Mesenchymal stem cell (in vitro differentiated cells and primary cell): Measurements from ENCODE around the gene EEFSEC.
A peak's percentile ranks its signal among the peaks of the same experiment; 100 is the strongest.

Experiments used
- DNase-seq: peaks from one replicate; pipeline ENCODE4 v3.0.0-alpha.2; 2013
- H2AFZ ChIP-seq: one replicate; pipeline ENCODE4 v1.6.1; 2013; ENCODE audit warnings: low read depth, mild to moderate bottlenecking, control low read depth, inconsistent platforms, low read length, moderate library complexity
- H2AK5ac ChIP-seq: 2 replicates; pipeline ENCODE4 v1.6.1; 2013; ENCODE audit warnings: low read length, moderate library complexity, mild to moderate bottlenecking, inconsistent platforms; ENCODE audit not compliant: severe bottlenecking
- H2BK120ac ChIP-seq: one replicate; pipeline ENCODE4 v1.6.1; 2013; ENCODE audit warnings: low read depth, mild to moderate bottlenecking, inconsistent platforms, low read length, moderate library complexity
- H2BK12ac ChIP-seq, 2 experiments: one replicate each; pipeline ENCODE4 v1.6.1; 2013; ENCODE audit warnings: inconsistent platforms in 2 of 2, low read length in 2 of 2, mild to moderate bottlenecking in 2 of 2, moderate library complexity in 2 of 2, control low read depth in 1 of 2
- H2BK15ac ChIP-seq: one replicate; pipeline ENCODE4 v1.6.1; 2013; ENCODE audit warnings: mild to moderate bottlenecking, low read depth, inconsistent platforms; ENCODE audit not compliant: poor library complexity, severe bottlenecking
- H2BK5ac ChIP-seq: 2 replicates; pipeline ENCODE4 v1.6.1; 2013; ENCODE audit warnings: low read depth, mild to moderate bottlenecking, low read length, control low read depth, inconsistent platforms; ENCODE audit not compliant: poor library complexity, severe bottlenecking
- H3K14ac ChIP-seq, 2 experiments: one replicate each; pipeline ENCODE4 v1.6.1; 2013; ENCODE audit warnings: inconsistent platforms in 2 of 2, low read length in 2 of 2, control low read depth in 1 of 2, mild to moderate bottlenecking in 1 of 2, moderate library complexity in 1 of 2
- H3K18ac ChIP-seq, 2 experiments: one replicate each; pipeline ENCODE4 v1.6.1; 2013; ENCODE audit warnings: inconsistent platforms in 2 of 2, low read length in 2 of 2, control low read depth in 1 of 2, low read depth in 1 of 2, mild to moderate bottlenecking in 1 of 2
- H3K23ac ChIP-seq, 2 experiments: one replicate each; pipeline ENCODE4 v1.6.1; 2013; ENCODE audit warnings: inconsistent platforms in 2 of 2, low read length in 2 of 2, mild to moderate bottlenecking in 2 of 2, moderate library complexity in 2 of 2, control low read depth in 1 of 2
- H3K27ac ChIP-seq: 2 replicates; pipeline ENCODE4 v1.5.1; 2013; ENCODE audit warnings: mild to moderate bottlenecking, moderate library complexity, low read length, control low read depth, inconsistent platforms; ENCODE audit not compliant: poor library complexity, severe bottlenecking
- H3K27me3 ChIP-seq, 2 experiments: 2 replicates each; pipeline versions ENCODE4 v1.6.1 to v1.7.0; 2013; ENCODE audit warnings: low read length in 2 of 2, mild to moderate bottlenecking in 2 of 2, moderate library complexity in 2 of 2, control low read depth in 1 of 2, inconsistent platforms in 1 of 2; ENCODE audit not compliant: control insufficient read depth in 1 of 2, insufficient read depth in 1 of 2
- H3K36me3 ChIP-seq, 2 experiments: 2 replicates each; pipeline versions ENCODE4 v1.6.1 to v1.7.0; 2013; ENCODE audit warnings: low read length in 2 of 2, control low read depth in 1 of 2, inconsistent platforms in 1 of 2, low read depth in 1 of 2, mild to moderate bottlenecking in 1 of 2; ENCODE audit not compliant: insufficient read depth in 2 of 2, control insufficient read depth in 1 of 2
- H3K4ac ChIP-seq, 2 experiments: one replicate each; pipeline ENCODE4 v1.6.1; 2013; ENCODE audit warnings: inconsistent platforms in 2 of 2, low read length in 2 of 2, mild to moderate bottlenecking in 2 of 2, moderate library complexity in 2 of 2, control low read depth in 1 of 2, low read depth in 1 of 2
- H3K4me1 ChIP-seq: 2 replicates; pipeline ENCODE4 v1.6.1; 2013; ENCODE audit warnings: low read depth, low read length, control low read depth; ENCODE audit not compliant: control insufficient read depth, insufficient read depth
- H3K4me2 ChIP-seq: 2 replicates; pipeline ENCODE4 v1.6.1; 2013; ENCODE audit warnings: low read length, mild to moderate bottlenecking, inconsistent platforms; ENCODE audit not compliant: poor library complexity, severe bottlenecking
- H3K4me3 ChIP-seq, 2 experiments: 2 replicates each; pipeline versions ENCODE4 v1.5.1 to v1.7.0; 2013; ENCODE audit warnings: low read length in 2 of 2, mild to moderate bottlenecking in 2 of 2, control low read depth in 1 of 2, low read depth in 1 of 2; ENCODE audit not compliant: insufficient read depth in 1 of 2
- H3K79me1 ChIP-seq: replicated peaks from 2 replicates; pipeline ENCODE4 v1.6.1; 2013; ENCODE audit warnings: mild to moderate bottlenecking, control low read depth, low read length, inconsistent platforms; ENCODE audit not compliant: poor library complexity, severe bottlenecking
- H3K9ac ChIP-seq: 2 replicates; pipeline ENCODE4 v1.7.0; 2013; ENCODE audit warnings: mild to moderate bottlenecking, low read length, moderate library complexity
- H3K9me3 ChIP-seq: 2 replicates; pipeline ENCODE4 v1.7.0; 2013; ENCODE audit warnings: mild to moderate bottlenecking, low read length; ENCODE audit not compliant: control insufficient read depth
- H4K8ac ChIP-seq: one replicate; pipeline ENCODE4 v1.6.1; 2013; ENCODE audit warnings: inconsistent platforms, mild to moderate bottlenecking, low read length, moderate library complexity
- H4K91ac ChIP-seq: one replicate; pipeline ENCODE4 v1.6.1; 2013; ENCODE audit warnings: mild to moderate bottlenecking, low read length, inconsistent platforms
- WGBS: methylation state at CpG from one replicate; pipeline ENCODE4 v1.1.7; 2013; ENCODE audit warnings: mixed read lengths; 5-methylcytosine and 5-hydroxymethylcytosine counted together

The EEFSEC gene

DNA sequence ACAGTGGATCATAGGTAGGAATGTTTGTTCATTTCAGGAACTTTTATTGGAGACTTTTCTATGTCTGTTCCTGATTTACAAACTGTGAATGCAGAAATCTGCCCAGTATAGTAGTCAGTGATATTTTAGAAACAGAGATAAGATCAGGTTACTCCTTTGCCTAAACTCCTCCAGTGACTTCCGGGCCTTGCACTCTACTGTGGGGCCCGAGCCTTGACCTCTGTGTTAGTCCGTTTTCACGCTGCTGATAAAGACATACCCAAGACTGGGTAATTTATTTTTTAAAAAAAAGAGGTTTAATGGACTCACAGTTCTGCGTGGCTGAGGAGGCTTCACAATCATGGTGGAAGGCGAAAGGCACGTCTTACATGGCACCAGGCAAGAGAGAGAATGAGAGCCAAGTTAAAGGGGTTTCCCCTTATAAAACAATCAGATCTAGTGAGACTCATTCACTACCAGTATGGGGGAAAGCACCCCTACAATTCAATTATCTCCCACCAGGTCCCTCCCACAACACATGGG is 186.3 kb downstream of the EEFSEC start:
- no peak overlapping the region for H3K4me3 ChIP-seq

DNA sequence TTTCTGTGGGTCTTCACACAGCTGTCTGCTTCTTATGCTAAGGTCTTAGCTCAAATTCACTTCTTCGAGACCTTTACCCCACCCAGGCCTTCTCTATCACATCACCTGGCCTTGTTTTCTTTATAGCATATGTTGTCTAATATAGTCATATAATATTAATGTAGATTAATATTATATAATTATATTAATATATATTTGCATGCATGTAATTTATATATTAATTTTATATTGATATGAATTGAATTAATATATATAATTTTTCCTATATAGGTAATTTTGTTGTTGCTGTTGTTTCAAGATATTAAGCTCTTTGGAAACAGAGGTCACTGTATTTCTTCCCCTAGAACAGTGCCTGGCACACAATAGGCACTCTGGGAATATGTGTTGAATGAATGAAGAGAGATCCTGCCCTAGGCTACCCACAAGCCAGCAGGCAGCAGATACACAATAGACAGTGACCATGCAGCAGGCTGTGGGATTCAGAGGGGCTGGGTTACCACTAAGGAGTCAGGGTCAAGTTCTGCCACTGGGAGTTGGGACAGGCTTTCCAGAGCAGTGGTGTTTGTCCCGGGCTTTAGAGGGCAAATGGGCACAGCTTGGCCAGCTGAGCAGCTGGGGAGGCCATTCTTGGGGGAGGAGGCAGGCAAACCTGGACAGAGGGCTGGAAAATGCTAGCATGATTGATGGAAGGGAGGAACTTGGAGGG is 187.1 kb downstream of the EEFSEC start:
- Histone ChIP-seq H3K4me1 (peaks cover 7% of the 10 kb centered on the region), H3K14ac (no peak overlapping the region), H3K4ac (no peak overlapping the region), H3K23ac (no peak overlapping the region), H2BK15ac (peak overlapping the region; percentile 4), H3K27ac (no peak overlapping the region), H2BK120ac (no peak overlapping the region), H4K91ac (no peak overlapping the region), H3K79me1 (no peaks in the 10 kb centered on the region), H2BK5ac (no peak overlapping the region), H2AK5ac (no peak overlapping the region), H3K18ac (no peak overlapping the region), H3K9me3 (no peaks in the 10 kb centered on the region), H3K4me2 (no peak overlapping the region), H2BK12ac (no peak overlapping the region), H3K4me3 (no peak overlapping the region), H2AFZ (no peak overlapping the region), H3K36me3 (peaks cover 5 to 21% of the 10 kb centered on the region in 2 experiments), H3K27me3 (no peaks in the 10 kb centered on the region), H4K8ac (no peak overlapping the region), H3K9ac (no peak overlapping the region)
- 30% methylated on average over 1 of the region's 2 CpGs for WGBS
- no peak for DNase-seq

More for the DNA sequence above, 186.3 kb downstream of the EEFSEC start:
- WGBS: 44% methylated on average over 7 of the region's 7 CpGs
- Histone ChIP-seq H2BK120ac (no peak overlapping the region), H3K27me3 (no peaks in the 10 kb centered on the region), H2BK12ac (no peak overlapping the region), H3K4me1 (peaks cover 7% of the 10 kb centered on the region), H3K23ac (no peak overlapping the region), H3K27ac (no peak overlapping the region), H2BK15ac (no peak overlapping the region), H2AFZ (no peak overlapping the region), H3K14ac (no peak overlapping the region), H3K79me1 (no peaks in the 10 kb centered on the region), H4K8ac (no peak overlapping the region), H3K4ac (no peak overlapping the region), H3K36me3 (peaks cover 5 to 21% of the 10 kb centered on the region in 2 experiments), H2AK5ac (no peak overlapping the region), H3K4me2 (no peak overlapping the region), H3K9ac (no peak overlapping the region), H2BK5ac (no peak overlapping the region), H3K18ac (no peak overlapping the region), H3K9me3 (no peaks in the 10 kb centered on the region), H4K91ac (no peak overlapping the region)
- no peak for DNase-seq

DNA sequence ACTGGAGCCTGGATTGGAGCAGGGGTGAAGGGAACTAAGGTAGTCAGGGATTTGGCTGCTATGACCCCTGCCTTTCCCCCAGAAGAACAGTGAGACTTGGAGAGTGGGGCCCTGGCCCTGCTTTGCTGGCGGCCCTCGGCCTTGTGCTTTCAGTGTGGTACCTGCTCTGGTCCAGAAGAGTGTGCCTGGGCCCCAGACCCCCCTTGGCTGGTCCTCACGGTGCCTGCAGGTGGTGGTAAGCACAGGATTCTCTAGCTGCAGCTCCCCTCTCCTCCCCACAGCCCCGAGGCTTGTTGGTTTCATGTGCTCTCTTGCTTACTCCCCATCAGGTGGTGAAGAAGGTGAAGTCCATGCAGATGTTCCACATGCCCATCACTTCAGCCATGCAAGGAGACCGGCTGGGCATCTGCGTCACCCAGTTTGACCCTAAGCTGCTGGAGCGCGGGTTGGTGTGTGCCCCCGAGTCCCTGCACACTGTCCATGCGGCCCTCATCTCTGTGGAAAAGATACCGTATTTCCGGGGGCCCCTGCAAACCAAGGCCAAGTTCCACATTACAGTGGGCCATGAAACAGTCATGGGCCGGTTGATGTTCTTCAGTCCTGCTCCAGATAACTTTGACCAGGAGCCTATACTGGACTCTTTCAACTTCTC is 187.7 kb downstream of the EEFSEC start:
- no peak overlapping the region for H2AK5ac ChIP-seq
- WGBS: 98% methylated on average over 13 of the region's 13 CpGs
- H3K27me3 ChIP-seq: no peaks in the 10 kb centered on the region
- peaks cover 7% of the 10 kb centered on the region for H3K4me1 ChIP-seq
- no peak overlapping the region for H2AFZ ChIP-seq
- H3K4me2 ChIP-seq: no peak overlapping the region
- H2BK5ac ChIP-seq: no peak overlapping the region
- no peak overlapping the region for H2BK15ac ChIP-seq
- no peak overlapping the region for H3K18ac ChIP-seq
- H3K27ac ChIP-seq: no peak overlapping the region
- no peaks in the 10 kb centered on the region for H3K9me3 ChIP-seq
- H3K9ac ChIP-seq: no peak overlapping the region
- H3K14ac ChIP-seq: no peak overlapping the region
- no peak overlapping the region for H4K8ac ChIP-seq
- H3K4me3 ChIP-seq: no peak overlapping the region
- no peak overlapping the region for H3K4ac ChIP-seq
- H2BK12ac ChIP-seq: no peak overlapping the region
- peaks cover 5 to 21% of the 10 kb centered on the region in 2 experiments for H3K36me3 ChIP-seq
- H3K23ac ChIP-seq: no peak overlapping the region
- no peak overlapping the region for H2BK120ac ChIP-seq
- no peaks in the 10 kb centered on the region for H3K79me1 ChIP-seq
- H4K91ac ChIP-seq: no peak overlapping the region
- no peak for DNase-seq

DNA sequence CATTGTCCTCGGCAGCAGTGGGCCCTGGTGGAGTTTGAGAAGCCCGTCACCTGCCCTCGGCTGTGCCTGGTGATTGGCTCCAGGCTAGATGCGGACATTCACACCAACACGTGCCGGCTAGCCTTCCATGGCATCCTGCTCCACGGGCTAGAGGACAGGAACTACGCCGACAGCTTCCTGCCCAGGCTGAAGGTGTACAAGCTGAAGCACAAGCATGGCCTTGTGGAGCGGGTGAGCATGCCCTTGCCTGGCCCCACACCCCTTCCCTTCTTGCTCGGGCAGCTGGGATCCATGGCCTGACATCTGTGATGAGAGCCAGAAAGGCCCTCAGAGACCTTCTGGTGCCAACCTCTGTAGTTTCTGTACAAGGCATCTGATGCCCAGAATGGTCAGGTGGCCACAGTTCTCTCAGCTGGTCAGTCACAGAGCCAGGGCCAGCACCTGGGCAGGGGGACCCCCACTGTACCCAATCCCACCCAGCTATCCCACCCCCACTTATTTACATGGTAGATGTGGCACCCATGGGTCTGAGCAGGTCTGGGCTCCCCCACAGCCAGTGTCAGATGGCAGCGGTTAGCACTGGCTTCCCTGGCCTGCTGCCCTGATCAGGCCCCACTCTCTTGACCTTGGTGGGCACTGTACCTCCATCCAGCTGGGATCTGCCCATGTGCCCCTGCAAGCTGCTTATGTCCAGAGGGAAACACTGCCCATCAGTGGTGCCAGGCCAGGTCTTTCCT is 188.5 kb downstream of the EEFSEC start:
- H3K9me3 ChIP-seq: no peaks in the 10 kb centered on the region
- H3K4me3 ChIP-seq: peak overlapping the region in 1 of 2 experiments; percentile 1
- H3K4me2 ChIP-seq: no peak overlapping the region
- H3K14ac ChIP-seq: peak overlapping the region in 1 of 2 experiments; percentile 47
- DNase-seq: no peak
- H3K27ac ChIP-seq: no peak overlapping the region
- no peak overlapping the region for H2AK5ac ChIP-seq
- H2BK15ac ChIP-seq: no peak overlapping the region
- no peaks in the 10 kb centered on the region for H3K79me1 ChIP-seq
- no peaks in the 10 kb centered on the region for H3K27me3 ChIP-seq
- H2BK12ac ChIP-seq: peak overlapping the region in 1 of 2 experiments; percentile 61
- peak overlapping the region; percentile 14 for H4K91ac ChIP-seq
- H3K18ac ChIP-seq: peak overlapping the region in 1 of 2 experiments; percentile 1
- no peak overlapping the region for H2BK120ac ChIP-seq
- no peak overlapping the region for H2BK5ac ChIP-seq
- H3K9ac ChIP-seq: no peak overlapping the region
- WGBS: 93% methylated on average over 12 of the region's 12 CpGs
- H3K4ac ChIP-seq: no peak overlapping the region
- H3K4me1 ChIP-seq: peaks cover 7% of the 10 kb centered on the region
- H4K8ac ChIP-seq: no peak overlapping the region
- peaks cover 5 to 18% of the 10 kb centered on the region in 2 experiments for H3K36me3 ChIP-seq
- no peak overlapping the region for H3K23ac ChIP-seq
- H2AFZ ChIP-seq: no peak overlapping the region
